Sigmoid colon (tissue), 7 donors: ENCODE measurements around the gene KCNAB2. TPM values are rescaled to one million over a fixed set of nuclear protein-coding genes. Genes with fewer than 3 reads are reported as not detected.

Experiments
- DNase-seq: peaks from one replicate; pipeline ENCODE4 v3.0.0-alpha.2; 2019
- H3K27ac ChIP-seq, 4 donors: fragments of 200-600 bp; sonication (generic); one replicate each; pipeline ENCODE4 v1.5.1; 2016 to 2019; ENCODE audit warnings: mild to moderate bottlenecking in 1 of 4
- H3K27me3 ChIP-seq, 3 donors: fragments of 200-600 bp; sonication (generic); one replicate each; pipeline ENCODE4 v1.5.1; 2019; ENCODE audit warnings: mild to moderate bottlenecking in 1 of 3
- H3K36me3 ChIP-seq, 4 donors: fragments of 200-600 bp; sonication (generic); one replicate each; pipeline ENCODE4 v1.5.1; 2016 to 2019
- H3K4me1 ChIP-seq, 4 donors: fragments of 200-600 bp; sonication (generic); one replicate each; pipeline ENCODE4 v1.5.1; 2017 to 2019
- H3K4me3 ChIP-seq, 4 donors: fragments of 200-600 bp; sonication (generic); one replicate each; pipeline ENCODE4 v1.5.1; 2017 to 2019; ENCODE audit warnings: mild to moderate bottlenecking in 2 of 4, moderate library complexity in 1 of 4
- H3K9me3 ChIP-seq, 4 donors: fragments of 200-600 bp in 3 of 4; sonication (generic) in 3 of 4; one replicate each; pipeline versions ENCODE4 v1.5.1 to v1.6.1; 2013 to 2019
- CTCF ChIP-seq, 4 experiments: fragments of 450-650 bp in 3 of 4; fragments of 200-600 bp in 1 of 4; IDR thresholded peaks; one replicate each; pipeline ENCODE4 v1.5.1; 2016 to 2019; ENCODE audit warnings: antibody characterized with exemption in 4 of 4, mild to moderate bottlenecking in 3 of 4, moderate library complexity in 2 of 4
- EP300 ChIP-seq, 4 donors: sonication (generic); formaldehyde crosslinking; IDR thresholded peaks; one replicate each; pipeline ENCODE4 v1.6.1; 2017; ENCODE audit warnings: antibody characterized with exemption in 4 of 4
- POLR2A ChIP-seq, 2 donors: fragments of 450-650 bp; IDR thresholded peaks; one replicate each; pipeline ENCODE4 v1.6.1; 2016; ENCODE audit warnings: antibody characterized with exemption in 2 of 2, mild to moderate bottlenecking in 2 of 2, moderate library complexity in 2 of 2
- POLR2AphosphoS5 ChIP-seq, 4 donors: sonication (generic); formaldehyde crosslinking; IDR thresholded peaks; one replicate each; pipeline ENCODE4 v1.6.1; 2017; ENCODE audit warnings: antibody characterized with exemption in 4 of 4
- whole genome bisulfite sequencing, 2 donors: extraction: QIAGEN DNeasy Blood & Tissue Kit; methylation state at CpG; one replicate each; pipeline ENCODE4 v1.1.7; 2013; 5-methylcytosine and 5-hydroxymethylcytosine counted together
- intact Hi-C: fragments of 100-400 bp; cut with DNase I; formaldehyde crosslinking; loops from one replicate; pipeline ENCODE4 v1.15.1; 2023
- polyA plus RNA-seq, 3 donors: library from polyadenylated mRNA; stranded (reverse); fragments of 200-250 nt; gene quantifications; one replicate each; pipeline ENCODE4 v1.2.3, GENCODE V29; 2013
- total RNA-seq, 4 donors: library from RNA; depleted of rRNA; stranded (reverse); fragments of >200 nt; gene quantifications; one replicate each; pipeline ENCODE4 v1.1.0, GENCODE V29; 2016
- donor health status: healthy with polysubstance abuse.
- donor health status: Bipolar disorder and iron deficiency.
- donor health status: healthy.

KCNAB2 gene
- total and polyA plus RNA-seq, 7 donors, result 3.0 to 23.5 (median 7.7) TPM

GRCh38 chr1:6090996-6091822 lies 45.5 kb downstream of the KCNAB2 start:
- H3K4me1 ChIP-seq, result no peaks in the 10 kb centered on the region

GRCh38 chr1:6091823-6092109 lies 46.1 kb downstream of the KCNAB2 start:
- WGBS, 2 donors, result 54 to 79% methylated on average over 10 of the region's 10 CpGs
- no peak for DNase-seq
- Histone ChIP-seq H3K4me1 (no peaks in the 10 kb centered on the region), H3K27ac (no peak overlapping the region), H3K27me3 (no peaks in the 10 kb centered on the region), H3K36me3 (no peaks in the 10 kb centered on the region), H3K4me3 (no peak overlapping the region), H3K9me3 (no peaks in the 10 kb centered on the region)
- intact Hi-C loops, result no loop called here
- TF ChIP-seq POLR2A (IDR thresholded peaks at IDR 0.05), result no peak
- TF ChIP-seq CTCF (IDR thresholded peaks at IDR 0.05), result no peak
- TF ChIP-seq POLR2AphosphoS5 (IDR thresholded peaks at IDR 0.05), result no peak
- no peak for TF ChIP-seq EP300 (IDR thresholded peaks at IDR 0.05)

More at GRCh38 chr1:6090996-6091822, 45.5 kb downstream of the KCNAB2 start:
- Histone ChIP-seq H3K36me3 (no peaks in the 10 kb centered on the region), H3K27me3 (no peaks in the 10 kb centered on the region), H3K27ac (no peak overlapping the region), H3K4me3 (no peak overlapping the region), H3K9me3 (no peaks in the 10 kb centered on the region)
- intact Hi-C loops, result no loop called here
- WGBS, 2 donors, result 39 to 76% methylated on average over 25 of the region's 25 CpGs
- TF ChIP-seq EP300 (IDR thresholded peaks at IDR 0.05) (no peak), POLR2AphosphoS5 (IDR thresholded peaks at IDR 0.05) (no peak), POLR2A (IDR thresholded peaks at IDR 0.05) (no peak), CTCF (IDR thresholded peaks at IDR 0.05) (no peak)
- no peak for DNase-seq

GRCh38 chr1:6092211-6092610 lies 46.5 kb downstream of the KCNAB2 start:
- 70 to 86% methylated on average over 10 of the region's 10 CpGs for WGBS, 2 donors
- TF ChIP-seq EP300 (IDR thresholded peaks at IDR 0.05), result no peak
- no peak for TF ChIP-seq POLR2AphosphoS5 (IDR thresholded peaks at IDR 0.05)
- no peak for TF ChIP-seq POLR2A (IDR thresholded peaks at IDR 0.05)
- no peak for TF ChIP-seq CTCF (IDR thresholded peaks at IDR 0.05)

GRCh38 chr1:6093071-6093470 lies 47.4 kb downstream of the KCNAB2 start:
- no peaks in the 10 kb centered on the region for H3K4me1 ChIP-seq
- intact Hi-C loops, result no loop called here
- TF ChIP-seq CTCF (IDR thresholded peaks at IDR 0.05) (no peak), POLR2A (IDR thresholded peaks at IDR 0.05) (no peak), POLR2AphosphoS5 (IDR thresholded peaks at IDR 0.05) (no peak), EP300 (IDR thresholded peaks at IDR 0.05) (no peak)
- no peaks in the 10 kb centered on the region for H3K27me3 ChIP-seq
- 78 to 83% methylated on average over 10 of the region's 10 CpGs for WGBS, 2 donors
- no peaks in the 10 kb centered on the region for H3K36me3 ChIP-seq
- DNase-seq, result no peak
- no peak overlapping the region for H3K27ac ChIP-seq
- no peak overlapping the region for H3K4me3 ChIP-seq
- no peaks in the 10 kb centered on the region for H3K9me3 ChIP-seq

More at GRCh38 chr1:6092211-6092610, 46.5 kb downstream of the KCNAB2 start:
- Histone ChIP-seq H3K4me3 (no peak overlapping the region), H3K9me3 (no peaks in the 10 kb centered on the region), H3K27me3 (no peaks in the 10 kb centered on the region), H3K27ac (no peak overlapping the region), H3K4me1 (no peaks in the 10 kb centered on the region), H3K36me3 (no peaks in the 10 kb centered on the region)
- intact Hi-C loops, result no loop called here
- DNase-seq, result no peak

GRCh38 chr1:6093611-6094010 lies 47.9 kb downstream of the KCNAB2 start:
- no peak for DNase-seq
- no peaks in the 10 kb centered on the region for H3K4me1 ChIP-seq
- WGBS, 2 donors, result 84 to 92% methylated on average over 9 of the region's 9 CpGs
- H3K4me3 ChIP-seq, result no peak overlapping the region
- H3K27me3 ChIP-seq, result no peaks in the 10 kb centered on the region
- intact Hi-C loops, result no loop called here
- no peak for TF ChIP-seq POLR2A (IDR thresholded peaks at IDR 0.05)
- no peak for TF ChIP-seq CTCF (IDR thresholded peaks at IDR 0.05)
- TF ChIP-seq POLR2AphosphoS5 (IDR thresholded peaks at IDR 0.05), result no peak
- TF ChIP-seq EP300 (IDR thresholded peaks at IDR 0.05), result no peak
- H3K27ac ChIP-seq, result no peak overlapping the region
- no peaks in the 10 kb centered on the region for H3K9me3 ChIP-seq
- no peaks in the 10 kb centered on the region for H3K36me3 ChIP-seq
